Measurements from ENCODE around the gene AHI1.
"Not testable (repeated sequence)": the region's sequence is repeated elsewhere in the genome, so short reads cannot be mapped to it uniquely, and the experiment has no call there.

AHI1 gene

DNA sequence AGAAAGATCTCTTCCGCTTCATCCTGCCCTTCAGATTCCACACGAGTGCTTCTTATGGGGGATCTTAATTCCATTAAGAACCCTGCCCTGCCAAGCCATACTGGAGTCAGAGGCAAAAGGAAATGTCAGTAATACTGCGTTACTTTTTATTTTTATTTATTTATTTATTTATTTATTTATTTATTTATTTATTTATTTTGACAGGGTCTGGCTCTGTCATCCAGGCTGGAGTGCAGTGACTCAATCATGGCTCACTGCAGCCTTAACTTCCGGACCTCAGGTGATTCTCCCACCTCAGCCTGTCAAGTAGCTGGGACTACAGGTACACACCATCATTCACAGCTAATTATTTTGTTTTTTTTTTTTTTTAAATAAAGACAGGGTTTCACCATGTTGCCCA lies 236.9 kb downstream of the AHI1 start:
- no peaks in the 10 kb centered on the region for H3K36me3 Mint-ChIP-seq (ENCODE audit: low read depth)
- H3K27me3 Mint-ChIP-seq, result peaks cover 2% of the 10 kb centered on the region
- H3K4me3 Mint-ChIP-seq, result no peak overlapping the region
- H3K27ac Mint-ChIP-seq, result no peak overlapping the region
- DNase-seq, result no peak
- peaks cover 5% of the 10 kb centered on the region for H3K4me1 Mint-ChIP-seq
- no peak for ATAC-seq
- H3K9me3 Mint-ChIP-seq, result no peaks in the 10 kb centered on the region

GRCh38 chr6:135258970-135259369 lies 238.6 kb downstream of the AHI1 start:
- peaks cover 2% of the 10 kb centered on the region for H3K27me3 Mint-ChIP-seq
- H3K4me3 Mint-ChIP-seq, result no peak overlapping the region
- no peaks in the 10 kb centered on the region for H3K4me1 Mint-ChIP-seq
- no peaks in the 10 kb centered on the region for H3K36me3 Mint-ChIP-seq (ENCODE audit: low read depth)
- no peak overlapping the region for H3K27ac Mint-ChIP-seq
- ATAC-seq, result no peak
- H3K9me3 Mint-ChIP-seq, result no peaks in the 10 kb centered on the region
- no peak for DNase-seq

- H3K27ac Mint-ChIP-seq, result no peak overlapping the region
- peaks cover 2% of the 10 kb centered on the region for H3K27me3 Mint-ChIP-seq
- DNase-seq, result no peak
- H3K9me3 Mint-ChIP-seq, result no peaks in the 10 kb centered on the region
- H3K36me3 Mint-ChIP-seq (ENCODE audit: low read depth), result no peaks in the 10 kb centered on the region
- ATAC-seq, result no peak
- H3K4me3 Mint-ChIP-seq, result no peak overlapping the region
- peaks cover 1% of the 10 kb centered on the region for H3K4me1 Mint-ChIP-seq
These were observed 239.7 kb downstream of the AHI1 start for GRCh38 chr6:135257631-135258405.

- ATAC-seq (no peak), DNase-seq (no peak)
- peaks cover 1% of the 10 kb centered on the region for H3K4me1 Mint-ChIP-seq
- no peaks in the 10 kb centered on the region for H3K36me3 Mint-ChIP-seq (ENCODE audit: low read depth)
- H3K9me3 Mint-ChIP-seq, result no peaks in the 10 kb centered on the region
- H3K27ac Mint-ChIP-seq, result no peak overlapping the region
- peaks cover 2% of the 10 kb centered on the region for H3K27me3 Mint-ChIP-seq
- no peak overlapping the region for H3K4me3 Mint-ChIP-seq
These were observed 240.7 kb downstream of the AHI1 start for GRCh38 chr6:135256866-135257265.

GRCh38 chr6:135254471-135254870 lies 243.1 kb downstream of the AHI1 start:
- H3K36me3 Mint-ChIP-seq (ENCODE audit: low read depth), result no peaks in the 10 kb centered on the region
- ATAC-seq (no peak), DNase-seq (no peak)
- no peaks in the 10 kb centered on the region for H3K9me3 Mint-ChIP-seq
- no peak overlapping the region for H3K27ac Mint-ChIP-seq
- peaks cover 2% of the 10 kb centered on the region for H3K27me3 Mint-ChIP-seq
- H3K4me1 Mint-ChIP-seq, result peaks cover 11% of the 10 kb centered on the region
- H3K4me3 Mint-ChIP-seq, result no peak overlapping the region

DNA sequence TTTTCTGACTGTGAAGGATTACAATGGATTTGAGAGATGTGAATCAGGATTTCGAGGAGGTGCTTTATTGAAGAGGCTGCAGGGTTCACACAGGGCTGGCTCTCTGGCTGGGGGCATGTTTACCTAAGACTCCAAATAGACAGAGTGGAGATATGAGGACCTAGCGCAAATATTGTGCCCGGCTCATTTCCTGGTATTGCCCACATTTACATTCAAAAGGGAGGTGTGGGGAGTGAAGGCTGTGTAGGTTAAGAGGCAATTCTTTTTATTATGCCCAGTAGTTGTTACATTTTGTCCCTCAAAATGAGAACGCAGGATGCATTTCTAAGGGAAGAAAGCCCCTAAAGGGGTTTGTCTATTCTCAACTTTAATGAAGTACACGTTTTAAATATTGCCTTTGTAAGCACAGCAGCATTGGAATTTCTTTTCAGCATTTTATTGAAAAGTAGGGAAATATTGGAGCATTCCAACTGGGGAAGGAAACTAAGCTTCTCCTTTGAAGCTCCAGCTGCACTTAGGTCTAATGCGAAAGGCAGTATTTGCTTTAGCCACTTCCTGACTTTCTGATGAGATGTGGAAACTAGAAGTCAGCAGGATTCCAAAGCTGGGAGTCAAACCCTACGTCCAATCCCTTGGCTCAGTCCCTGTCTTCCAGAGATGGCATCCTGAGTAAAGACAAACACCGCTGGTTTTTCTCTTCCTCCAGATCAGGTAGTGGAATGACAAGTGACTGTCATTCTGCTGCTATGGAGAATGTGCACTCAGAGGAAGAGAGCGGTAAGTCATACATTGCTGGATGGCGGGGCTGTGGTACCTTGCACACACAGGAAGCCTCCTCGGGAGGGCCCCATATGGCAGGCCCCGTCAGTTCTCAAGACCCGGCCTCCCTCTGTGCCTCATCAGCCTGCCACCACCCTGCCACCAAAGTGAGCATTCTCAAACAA lies 245.8 kb downstream of the AHI1 start:
- Mint-ChIP-seq H3K27ac (no peak overlapping the region), H3K9me3 (no peaks in the 10 kb centered on the region), H3K27me3 (peaks cover 2% of the 10 kb centered on the region), H3K4me1 (peaks cover 12% of the 10 kb centered on the region), H3K4me3 (no peak overlapping the region), H3K36me3 (ENCODE audit: low read depth) (no peaks in the 10 kb centered on the region)
- ATAC-seq (peak; percentile 40), DNase-seq (no peak)

- no peaks in the 10 kb centered on the region for H3K36me3 Mint-ChIP-seq (ENCODE audit: low read depth)
- H3K27me3 Mint-ChIP-seq, result peaks cover 2% of the 10 kb centered on the region
- H3K27ac Mint-ChIP-seq, result no peak overlapping the region
- no peak for DNase-seq
- H3K4me1 Mint-ChIP-seq, result peaks cover 12% of the 10 kb centered on the region
- H3K9me3 Mint-ChIP-seq, result no peaks in the 10 kb centered on the region
- no peak overlapping the region for H3K4me3 Mint-ChIP-seq
- no peak for ATAC-seq
These were observed 246.6 kb downstream of the AHI1 start for GRCh38 chr6:135250751-135251497.

GRCh38 chr6:135250234-135250633 lies 247.3 kb downstream of the AHI1 start:
- ATAC-seq, result no peak

DNA sequence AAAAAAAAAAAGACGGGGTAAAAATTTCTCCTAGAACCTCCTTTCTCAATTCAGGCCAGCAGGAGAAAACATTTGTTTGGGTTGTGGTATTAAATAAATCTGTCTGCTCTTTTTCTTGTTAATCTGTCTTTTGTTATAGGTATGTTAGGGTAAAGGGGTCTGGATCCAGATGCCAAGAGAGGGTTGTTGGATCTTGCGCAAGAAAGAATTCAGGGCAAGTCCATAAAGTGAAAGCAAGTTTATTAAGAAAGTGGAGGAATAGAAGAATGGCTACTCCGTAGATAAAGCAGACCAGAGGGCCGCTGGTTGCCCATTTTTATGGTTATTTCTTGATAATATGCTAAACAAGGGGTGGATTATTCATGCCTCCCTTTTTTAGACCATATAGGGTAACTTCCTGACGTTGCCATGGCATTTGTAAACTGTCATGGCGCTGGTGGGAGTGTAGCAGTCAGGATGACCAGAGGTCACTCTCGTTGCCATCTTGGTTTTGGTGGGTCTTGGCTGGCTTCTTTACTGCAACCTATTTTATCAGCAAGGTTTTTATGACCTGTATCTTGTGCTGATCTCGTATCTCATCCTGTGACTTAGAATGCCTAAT lies 251.0 kb downstream of the AHI1 start:
- not testable (repeated sequence) for ATAC-seq; H3K36me3 Mint-ChIP-seq (ENCODE audit: low read depth); H3K27ac Mint-ChIP-seq; DNase-seq; H3K9me3 Mint-ChIP-seq; H3K27me3 Mint-ChIP-seq; H3K4me3 Mint-ChIP-seq
- H3K4me1 Mint-ChIP-seq, result peaks cover 10% of the 10 kb centered on the region

More at GRCh38 chr6:135250234-135250633, 247.3 kb downstream of the AHI1 start:
- Mint-ChIP-seq H3K27me3 (no peaks in the 10 kb centered on the region), H3K27ac (no peak overlapping the region), H3K4me1 (peaks cover 12% of the 10 kb centered on the region), H3K36me3 (ENCODE audit: low read depth) (no peaks in the 10 kb centered on the region), H3K4me3 (no peak overlapping the region), H3K9me3 (no peaks in the 10 kb centered on the region)
- DNase-seq, result no peak

DNA sequence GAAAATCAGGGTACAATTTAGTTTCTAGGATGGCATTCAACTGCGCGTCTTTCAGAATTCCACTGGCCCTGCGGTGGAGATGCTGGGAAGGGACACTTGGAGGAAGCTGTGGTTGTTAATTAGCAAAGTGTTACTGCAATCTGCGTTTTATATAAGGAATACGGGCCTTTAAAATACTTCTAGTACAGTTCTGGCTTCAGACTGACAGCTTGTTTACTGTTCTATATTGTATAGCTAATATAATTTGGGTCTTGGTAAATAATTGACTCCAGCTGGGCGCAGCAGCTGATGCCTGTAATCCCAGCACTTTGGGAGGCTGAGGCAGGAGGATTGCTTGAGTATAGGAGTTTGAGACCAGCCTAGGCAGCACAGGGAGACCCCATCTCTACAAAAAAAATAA lies 252.7 kb downstream of the AHI1 start:
- DNase-seq (no peak), ATAC-seq (no peak)
- H3K36me3 Mint-ChIP-seq (ENCODE audit: low read depth), result no peaks in the 10 kb centered on the region
- peaks cover 3% of the 10 kb centered on the region for H3K4me1 Mint-ChIP-seq
- no peak overlapping the region for H3K4me3 Mint-ChIP-seq
- H3K27ac Mint-ChIP-seq, result no peak overlapping the region
- no peaks in the 10 kb centered on the region for H3K27me3 Mint-ChIP-seq
- no peaks in the 10 kb centered on the region for H3K9me3 Mint-ChIP-seq

DNA sequence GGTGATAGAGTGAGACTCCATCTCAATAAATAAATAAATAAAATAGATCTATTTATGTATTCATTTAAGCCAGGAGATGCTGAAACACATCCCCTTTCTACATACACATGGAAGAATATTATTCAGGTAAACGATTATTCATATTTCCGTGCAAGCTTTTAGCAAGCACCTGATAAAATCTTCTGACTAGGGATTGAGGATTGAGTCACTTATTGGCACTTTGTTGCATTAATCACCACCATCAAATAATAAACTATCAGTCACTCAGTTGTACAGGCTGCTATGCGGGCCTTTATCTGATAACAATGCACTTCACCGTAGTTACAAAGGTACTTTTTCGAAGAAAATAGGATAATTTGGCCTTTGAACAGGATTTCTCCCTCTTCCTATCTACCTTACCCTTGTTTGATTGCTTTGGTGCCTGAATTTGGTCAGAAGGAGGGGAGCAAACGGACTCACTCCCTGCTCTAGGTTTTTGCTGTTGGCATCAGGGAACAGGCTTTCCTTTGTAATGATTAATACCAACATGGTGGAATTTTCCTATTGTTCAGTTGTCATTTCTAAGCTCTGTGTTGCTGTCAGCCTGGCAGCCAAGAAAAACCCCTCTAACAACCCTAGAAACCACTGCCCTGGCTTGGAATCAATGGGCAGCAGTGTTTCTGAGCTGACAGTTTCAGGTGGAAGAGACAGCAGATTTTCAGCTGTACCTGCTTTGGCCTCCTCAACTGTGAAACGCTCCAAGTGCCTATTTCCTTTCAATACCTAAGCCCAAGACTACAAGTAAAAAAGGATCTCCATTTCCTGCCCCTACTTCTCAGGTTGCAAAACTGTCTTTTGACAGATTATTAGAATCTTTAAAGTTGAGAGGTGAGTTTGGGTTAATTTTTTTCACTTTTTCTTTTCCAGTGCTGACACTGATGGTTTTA lies 253.4 kb downstream of the AHI1 start:
- Mint-ChIP-seq H3K27ac (no peak overlapping the region), H3K36me3 (ENCODE audit: low read depth) (no peaks in the 10 kb centered on the region), H3K9me3 (no peaks in the 10 kb centered on the region), H3K27me3 (no peaks in the 10 kb centered on the region), H3K4me3 (no peak overlapping the region), H3K4me1 (no peaks in the 10 kb centered on the region)
- ATAC-seq (no peak), DNase-seq (no peak)

DNA sequence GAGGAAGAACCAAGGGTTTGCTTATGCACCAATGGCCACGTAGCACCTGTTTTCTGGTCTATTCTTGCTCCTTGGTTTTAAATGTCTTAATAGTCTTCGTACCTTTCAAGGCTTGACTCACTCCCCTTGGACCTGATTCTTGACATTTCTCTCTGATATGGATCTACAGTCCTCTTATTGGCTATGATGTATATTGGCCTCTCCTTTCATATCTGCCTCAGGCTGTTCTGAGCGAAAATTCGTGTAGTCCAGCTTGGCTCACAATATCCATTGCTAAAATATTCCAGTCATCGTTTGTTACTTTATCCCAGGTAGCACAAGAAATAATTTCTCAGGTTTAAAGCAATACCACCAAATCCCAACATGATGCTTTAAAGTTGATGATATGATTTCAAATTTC lies 256.8 kb downstream of the AHI1 start:
- H3K27ac Mint-ChIP-seq, result no peak overlapping the region
- H3K36me3 Mint-ChIP-seq (ENCODE audit: low read depth), result no peaks in the 10 kb centered on the region
- ATAC-seq (no peak), DNase-seq (no peak)
- no peak overlapping the region for H3K4me3 Mint-ChIP-seq
- peaks cover 5% of the 10 kb centered on the region for H3K4me1 Mint-ChIP-seq
- H3K9me3 Mint-ChIP-seq, result no peaks in the 10 kb centered on the region
- H3K27me3 Mint-ChIP-seq, result peaks cover 1% of the 10 kb centered on the region

- Mint-ChIP-seq H3K9me3 (no peaks in the 10 kb centered on the region), H3K27me3 (peaks cover 1% of the 10 kb centered on the region), H3K4me1 (peaks cover 11% of the 10 kb centered on the region), H3K4me3 (no peak overlapping the region), H3K36me3 (ENCODE audit: low read depth) (no peaks in the 10 kb centered on the region), H3K27ac (no peak overlapping the region)
- DNase-seq (no peak), ATAC-seq (no peak)
These were observed 260.8 kb downstream of the AHI1 start for GRCh38 chr6:135236732-135237131.

All from activated naive CD8-positive, alpha-beta T cell treated with anti-CD3 and anti-CD28 coated beads, Interleukin-2, amount 50 U/mL, for 24 hours (primary cell).